Measurements from ENCODE around the gene COA4.

GRCh38 chr11:73902303-73902702, 25.7 kb upstream of the COA4 start:
- TF ChIP-seq CTCF (IDR thresholded peaks at IDR 0.05) (no peak), ZFX (IDR thresholded peaks at IDR 0.05; ENCODE audit: borderline replicate concordance) (no peak)

Data from 22Rv1 (cell line).